CD4-positive, alpha-beta T cell treated with Interleukin-1 beta for 1 hour (primary cell): ENCODE results near the gene TTC21B.

Experiments
- DNase-seq, 2 donors: peaks; one replicate each; pipeline ENCODE4 v3.0.0-alpha.2; 2020 to 2022

Gene TTC21B

GRCh38 chr2:165920748-165921147 lies 32.8 kb downstream of the TTC21B start:
- no peak for DNase-seq

GRCh38 chr2:165913636-165914035 lies 39.9 kb downstream of the TTC21B start:
- DNase-seq = no peak

GRCh38 chr2:165911981-165912380 lies 41.6 kb downstream of the TTC21B start:
- DNase-seq = no peak

- DNase-seq = no peak
Observed at GRCh38 chr2:165911231-165911630, 42.3 kb downstream of the TTC21B start.

GRCh38 chr2:165909466-165909865 lies 44.1 kb downstream of the TTC21B start:
- no peak for DNase-seq

- DNase-seq = no peak
Observed at GRCh38 chr2:165905854-165906253, 47.7 kb downstream of the TTC21B start.

GRCh38 chr2:165905269-165905668 lies 48.3 kb downstream of the TTC21B start:
- no peak for DNase-seq

GRCh38 chr2:165904432-165904831 lies 49.1 kb downstream of the TTC21B start:
- DNase-seq = no peak

GRCh38 chr2:165903406-165903805 lies 50.2 kb downstream of the TTC21B start:
- no peak for DNase-seq

GRCh38 chr2:165902934-165903333 lies 50.6 kb downstream of the TTC21B start:
- DNase-seq = peak in 1 of 2 donors; percentile 21

- DNase-seq = no peak
Observed at GRCh38 chr2:165901620-165902298, 51.8 kb downstream of the TTC21B start.

GRCh38 chr2:165899311-165899710 lies 54.3 kb downstream of the TTC21B start:
- no peak for DNase-seq

GRCh38 chr2:165898381-165898780 lies 55.2 kb downstream of the TTC21B start:
- DNase-seq = no peak

- peak in 1 of 2 donors; percentile 18 for DNase-seq
Observed at GRCh38 chr2:165897726-165898125, 55.9 kb downstream of the TTC21B start.

GRCh38 chr2:165897074-165897473 lies 56.5 kb downstream of the TTC21B start:
- DNase-seq = no peak

GRCh38 chr2:165895974-165896373 lies 57.6 kb downstream of the TTC21B start:
- DNase-seq = no peak

- no peak for DNase-seq
Observed at GRCh38 chr2:165893556-165893955, 60.0 kb downstream of the TTC21B start.

GRCh38 chr2:165892526-165892925 lies 61.0 kb downstream of the TTC21B start:
- DNase-seq = no peak

GRCh38 chr2:165891943-165892342 lies 61.6 kb downstream of the TTC21B start:
- no peak for DNase-seq

- DNase-seq = no peak
Observed at GRCh38 chr2:165891345-165891744, 62.2 kb downstream of the TTC21B start.

- DNase-seq = no peak
Observed at GRCh38 chr2:165889798-165890197, 63.8 kb downstream of the TTC21B start.

- DNase-seq = no peak
Observed at GRCh38 chr2:165889158-165889557, 64.4 kb downstream of the TTC21B start.

- DNase-seq = no peak
Observed at GRCh38 chr2:165888171-165888570, 65.4 kb downstream of the TTC21B start.

GRCh38 chr2:165886487-165887146 lies 67.0 kb downstream of the TTC21B start:
- DNase-seq = no peak
